Activated CD8-positive, alpha-beta memory T cell treated with anti-CD3 and anti-CD28 coated beads, Interleukin-2, amount 50 U/mL, for 24 hours (primary cell): ENCODE measurements around the gene GLRX5.
A peak's percentile ranks its signal among the peaks of the same experiment; 100 is the strongest.
"Not testable (repeated sequence)": the region's sequence is repeated elsewhere in the genome, so short reads cannot be mapped to it uniquely, and the experiment has no call there.

Source experiments
- DNase-seq: peaks from one replicate; pipeline ENCODE4 v3.0.0-alpha.2; 2020; ENCODE audit errors: extremely low read depth

GLRX5 gene

GRCh38 chr14:95559203-95559602 lies 24.4 kb downstream of the GLRX5 start:
- no peak for DNase-seq

GRCh38 chr14:95561001-95561412 lies 26.2 kb downstream of the GLRX5 start:
- DNase-seq, result peak; percentile 73

- no peak for DNase-seq
Measured at GRCh38 chr14:95562892-95563685, 28.2 kb downstream of the GLRX5 start.

GRCh38 chr14:95564060-95564459 lies 29.2 kb downstream of the GLRX5 start:
- DNase-seq, result no peak

- no peak for DNase-seq
Measured at GRCh38 chr14:95569440-95569839, 34.6 kb downstream of the GLRX5 start.

- DNase-seq, result no peak
Measured at GRCh38 chr14:95573313-95573712, 38.5 kb downstream of the GLRX5 start.

GRCh38 chr14:95575840-95576473 lies 41.1 kb downstream of the GLRX5 start:
- DNase-seq, result no peak

GRCh38 chr14:95577067-95577800 lies 42.4 kb downstream of the GLRX5 start:
- no peak for DNase-seq

GRCh38 chr14:95577870-95578269 lies 43.0 kb downstream of the GLRX5 start:
- no peak for DNase-seq

GRCh38 chr14:95583836-95584617 lies 49.2 kb downstream of the GLRX5 start:
- not testable (repeated sequence) for DNase-seq

GRCh38 chr14:95585953-95586620 lies 51.2 kb downstream of the GLRX5 start:
- DNase-seq, result no peak

GRCh38 chr14:95591182-95591581 lies 56.3 kb downstream of the GLRX5 start:
- DNase-seq, result not testable (repeated sequence)
